Endothelial cell of umbilical vein (primary cell): ENCODE results near the gene RUFY3. TPM values are rescaled to one million over a fixed set of nuclear protein-coding genes. Genes with fewer than 3 reads are reported as not detected.

Experiments used
- BruUV-seq: library from RNA; stranded (reverse); fragments of 400-500 nt; replicated peaks from 2 replicates; lab custom pipeline; 2021; lab: Mats Ljungman, UMichigan
- CTCF ChIA-PET: fragments of 300-600, 350-600 bp; sonication (Branson Sonifier 250); formaldehyde crosslinking; loops from one replicate; lab custom pipeline; 2021; ENCODE audit warnings: antibody characterized with exemption, inconsistent platforms; lab: Charles Lee
- POLR2A ChIA-PET: fragments of 300-600, 350-600 bp; sonication (Branson Sonifier 250); formaldehyde crosslinking; loops from one replicate; lab custom pipeline; 2021; ENCODE audit warnings: antibody characterized with exemption, inconsistent platforms; lab: Charles Lee
- DNase-seq: peaks from one replicate; pipeline ENCODE4 v3.0.0-alpha.2; 2011; ENCODE audit warnings: low read depth, low spot score
- FAIRE-seq: peaks from 2 replicates; lab custom pipeline; 2011; peaks lifted over from hg19 to GRCh38; lab: Jason Lieb, UNC
- H2AFZ ChIP-seq: 2 replicates; pipeline ENCODE4 v1.6.0; 2012; ENCODE audit warnings: low read depth, low read length, control low read depth, inconsistent platforms
- H3K27ac ChIP-seq: 2 replicates; pipeline ENCODE4 v1.5.1; 2011; ENCODE audit warnings: low read depth, mild to moderate bottlenecking, control low read depth, low read length, moderate library complexity; ENCODE audit not compliant: insufficient read depth
- H3K27me3 ChIP-seq, 2 experiments: 2 replicates each; pipeline versions ENCODE4 v1.6.0 to v1.6.1; 2011; ENCODE audit warnings: low read length in 2 of 2, mixed read lengths in 1 of 2; ENCODE audit not compliant: control insufficient read depth in 2 of 2, insufficient read depth in 2 of 2
- H3K36me3 ChIP-seq, 2 experiments: 2 replicates in 1 of 2; 3 replicates in 1 of 2; pipeline ENCODE4 v1.5.1; 2011; ENCODE audit warnings: low read length in 2 of 2, mild to moderate bottlenecking in 1 of 2, moderate library complexity in 1 of 2; ENCODE audit not compliant: control insufficient read depth in 2 of 2, insufficient read depth in 2 of 2; ENCODE audit errors: extremely low read depth in 1 of 2
- H3K4me1 ChIP-seq: 3 replicates; pipeline ENCODE4 v1.5.1; 2011; ENCODE audit warnings: mild to moderate bottlenecking, low read length; ENCODE audit not compliant: control insufficient read depth, insufficient read depth; ENCODE audit errors: extremely low read depth
- H3K4me2 ChIP-seq: 2 replicates; pipeline ENCODE4 v1.6.1; 2011; ENCODE audit warnings: low read length, control low read depth, mixed read lengths; ENCODE audit not compliant: insufficient read depth
- H3K4me3 ChIP-seq, 3 experiments: fragments of 200-600 bp in 1 of 3; sonication (generic), shearing (Covaris generic) in 1 of 3; replicated peaks in 1 of 3; 2 replicates each; pipeline ENCODE4 v1.5.1; 2011 to 2016; ENCODE audit warnings: control low read depth in 3 of 3, low read length in 3 of 3, mild to moderate bottlenecking in 2 of 3, inconsistent platforms in 1 of 3, low read depth in 1 of 3, moderate library complexity in 1 of 3; ENCODE audit not compliant: insufficient read depth in 1 of 3
- H3K79me2 ChIP-seq: 2 replicates; pipeline ENCODE4 v1.6.0; 2012; ENCODE audit warnings: low read length, inconsistent platforms; ENCODE audit not compliant: control insufficient read depth, insufficient read depth
- H3K9ac ChIP-seq: replicated peaks from 2 replicates; pipeline ENCODE3; 2011; ENCODE audit warnings: low read length, control low read depth; ENCODE audit not compliant: insufficient read depth; ENCODE audit errors: extremely low read depth
- H3K9me1 ChIP-seq: replicated peaks from 3 replicates; pipeline ENCODE4 v1.6.0; 2011; ENCODE audit warnings: mild to moderate bottlenecking, low read length; ENCODE audit not compliant: control insufficient read depth, insufficient read depth; ENCODE audit errors: extremely low read depth
- H3K9me3 ChIP-seq: replicated peaks from 2 replicates; pipeline ENCODE4 v1.5.1; 2012; ENCODE audit warnings: low read length, inconsistent platforms; ENCODE audit not compliant: control insufficient read depth, insufficient read depth
- H4K20me1 ChIP-seq: replicated peaks from 2 replicates; pipeline ENCODE3; 2011; ENCODE audit warnings: mild to moderate bottlenecking, low read length; ENCODE audit not compliant: control insufficient read depth, insufficient read depth; ENCODE audit errors: extremely low read depth
- CTCF ChIP-seq, 2 donors: IDR thresholded peaks; 1 replicate in 1 of 2; 2 replicates in 1 of 2; pipeline ENCODE4 v1.5.1; 2011; ENCODE audit warnings: low read length in 2 of 2, mild to moderate bottlenecking in 2 of 2, moderate library complexity in 2 of 2, control low read depth in 1 of 2, inconsistent platforms in 1 of 2, low read depth in 1 of 2; ENCODE audit not compliant: insufficient read depth in 1 of 2; ENCODE audit errors: extremely low read depth in 1 of 2
- EZH2 ChIP-seq: IDR thresholded peaks from 2 replicates; pipeline ENCODE4 v1.6.1; 2012; ENCODE audit warnings: borderline replicate concordance, low read depth, mild to moderate bottlenecking, moderate library complexity, low read length, inconsistent platforms; ENCODE audit not compliant: severe bottlenecking
- FOS ChIP-seq: IDR thresholded peaks from 2 replicates; pipeline ENCODE4 v1.6.1; 2011; ENCODE audit warnings: mild to moderate bottlenecking, low read length, moderate library complexity, borderline replicate concordance; ENCODE audit not compliant: insufficient read depth
- GATA2 ChIP-seq: IDR thresholded peaks from 2 replicates; pipeline ENCODE4 v1.7.0; 2011; ENCODE audit warnings: low read depth, mild to moderate bottlenecking, moderate library complexity, mixed read lengths, low read length; ENCODE audit not compliant: insufficient read length, insufficient read depth
- JUN ChIP-seq: IDR thresholded peaks from 2 replicates; pipeline ENCODE4 v1.6.1; 2011; ENCODE audit warnings: borderline replicate concordance, low read depth; ENCODE audit not compliant: insufficient read length, insufficient read depth
- MAX ChIP-seq: IDR thresholded peaks from 2 replicates; pipeline ENCODE4 v1.6.1; 2011; ENCODE audit not compliant: insufficient read depth, insufficient read length
- MYC ChIP-seq: IDR thresholded peaks from one replicate; pipeline ENCODE4 v1.6.1; 2011; ENCODE audit warnings: mild to moderate bottlenecking, low read depth, low read length
- POLR2A ChIP-seq: IDR thresholded peaks from 2 replicates; pipeline ENCODE4 v1.6.1; 2012; ENCODE audit warnings: low read depth, mild to moderate bottlenecking, control low read depth, low read length
- dilution Hi-C: fragments of 300-500 bp; cut with MboI; formaldehyde crosslinking; loops from one replicate; pipeline ENCODE4 v1.15.0; 2019; ENCODE audit warnings: low sequenced_read_pairs; ENCODE audit not compliant: extremely low pct_ligation_motif_present
- intact Hi-C: fragments of 100-400 bp; cut with micrococcal nuclease; formaldehyde crosslinking; loops from one replicate; pipeline ENCODE4 v1.10.0; 2022
- polyA plus RNA-seq, 4 experiments: library from polyadenylated mRNA; depleted of rRNA in 3 of 4; stranded (reverse) in 3 of 4; unstranded in 1 of 4; fragments of >200 nt; gene quantifications; 2 replicates each; pipeline versions ENCODE4 v1.2.1 to v1.2.3, GENCODE V29; 2011 to 2012; ENCODE audit warnings: missing spikeins in 1 of 4
- total RNA-seq: library from RNA; stranded (reverse); gene quantifications from 2 replicates; pipeline ENCODE4 v1.2.3, GENCODE V29; 2021

Gene RUFY3
- total and polyA plus RNA-seq, 2 donors (not counting 3 experiments of a cell fraction or from before 2014, with no cell fraction given), result 10.0 to 52.8 TPM

- H3K4me2 ChIP-seq, result peak overlapping the region; percentile 32
- dilution Hi-C loops (no loop called here), intact Hi-C loops (no loop called here)
- H3K4me1 ChIP-seq, result no peaks in the 10 kb centered on the region
- BruUV-seq, result no TSS peak
- H3K4me3 ChIP-seq, result no peak overlapping the region
- peaks cover 5% of the 10 kb centered on the region for H3K79me2 ChIP-seq
- POLR2A ChIA-PET, result no interaction called here
- no peaks in the 10 kb centered on the region for H3K9me1 ChIP-seq
- no peak overlapping the region for H3K27ac ChIP-seq
- FAIRE-seq (no peak), DNase-seq (no peak)
- H3K36me3 ChIP-seq, result no peaks in the 10 kb centered on the region
- no peaks in the 10 kb centered on the region for H3K9me3 ChIP-seq
- CTCF ChIA-PET, result interaction anchor here (0.8 to 1.0 kb wide), 4 partner anchors 10 to 18 kb away, joined by 3 to 4 read pairs (median 3); no protein-coding TSS in a partner anchor
- no peaks in the 10 kb centered on the region for H3K27me3 ChIP-seq
- H3K9ac ChIP-seq, result no peak overlapping the region
- TF ChIP-seq FOS (no peak), MYC (no peak), MAX (no peak), POLR2A (no peak), GATA2 (no peak), EZH2 (no peak), CTCF (IDR thresholded peaks at IDR 0.05; ENCODE audit: extremely low read depth in 1 of 2, insufficient read depth in 1 of 2, low read depth in 1 of 2, low read length in 2 of 2) (no peak), JUN (no peak)
- no peaks in the 10 kb centered on the region for H4K20me1 ChIP-seq
- H2AFZ ChIP-seq, result no peak overlapping the region
Measured at GRCh38 chr4:70741867-70742658, 20.3 kb downstream of the RUFY3 start.
